ENCODE measurements around the gene RPL13. TPM values are rescaled to one million over a fixed set of nuclear protein-coding genes. Genes with fewer than 3 reads are reported as not detected.

Gene RPL13
- total RNA-seq, 4 donors from 2014 or later: 5,127 to 8,436 (median 6,104) TPM

DNA sequence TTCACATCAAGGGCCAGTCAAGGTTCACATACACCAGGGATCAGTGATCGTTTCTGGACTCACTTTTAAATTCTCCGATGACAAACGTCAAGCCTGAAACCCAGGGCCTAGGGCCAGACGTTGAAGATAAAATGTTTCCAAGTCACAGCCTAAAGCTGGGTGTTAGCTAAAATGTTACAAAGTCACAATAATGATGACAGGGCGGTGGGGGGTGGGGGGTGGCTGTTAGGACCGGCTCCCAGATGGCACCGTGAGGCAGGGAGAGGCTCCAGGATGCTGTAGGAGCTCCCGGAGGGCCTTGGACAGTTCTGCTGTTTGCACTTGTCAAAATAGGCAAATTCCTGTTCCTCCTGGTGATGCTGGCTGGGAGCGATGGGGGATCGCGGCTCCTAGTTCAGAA lies 16.4 kb upstream of the RPL13 start:
- Histone ChIP-seq H3K27me3 (no peaks in the 10 kb centered on the region), H3K9me3 (no peaks in the 10 kb centered on the region), H3K36me3 (peaks cover 44 to 48% of the 10 kb centered on the region in 2 donors), H3K4me1 (no peaks in the 10 kb centered on the region), H3K4me3 (replicated peaks in 1 of 3) (no peak overlapping the region), H3K27ac (no peak overlapping the region)
- intact Hi-C loops (cut with DNase I): no loop called here
- DNase-seq: no peak
- WGBS, 2 donors: 90 to 93% methylated on average over 11 of the region's 11 CpGs
- TF ChIP-seq POLR2A (IDR thresholded peaks at IDR 0.05) (no peak), CTCF (IDR thresholded peaks at IDR 0.05) (no peak)

DNA sequence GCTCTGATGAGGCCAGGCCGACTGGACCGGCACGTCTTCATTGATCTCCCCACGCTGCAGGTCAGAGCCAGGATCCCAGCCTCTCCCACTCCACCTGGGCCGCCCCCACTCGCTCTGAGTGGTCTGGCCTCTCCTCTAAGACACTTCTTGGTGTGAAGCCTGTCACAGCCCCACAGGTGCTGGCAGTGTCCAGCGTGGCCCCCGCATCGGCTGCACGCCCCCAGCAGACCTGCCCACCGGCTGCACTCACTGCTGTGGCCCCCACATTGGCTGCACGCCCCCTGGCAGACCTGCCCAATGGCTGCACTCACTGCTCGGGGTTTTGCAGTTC lies 15.8 kb upstream of the RPL13 start:
- intact Hi-C loops (cut with DNase I): no loop called here
- Histone ChIP-seq H3K9me3 (no peaks in the 10 kb centered on the region), H3K4me1 (no peaks in the 10 kb centered on the region), H3K36me3 (peaks cover 49 to 52% of the 10 kb centered on the region in 2 donors), H3K27ac (no peak overlapping the region), H3K27me3 (no peaks in the 10 kb centered on the region), H3K4me3 (replicated peaks in 1 of 3) (no peak overlapping the region)
- WGBS, 2 donors: 94 to 95% methylated on average over 13 of the region's 13 CpGs
- TF ChIP-seq POLR2A (IDR thresholded peaks at IDR 0.05) (no peak), CTCF (IDR thresholded peaks at IDR 0.05) (no peak)
- DNase-seq: no peak

- Histone ChIP-seq H3K27ac (no peak overlapping the region), H3K36me3 (peaks cover 50 to 52% of the 10 kb centered on the region in 2 donors), H3K9me3 (no peaks in the 10 kb centered on the region), H3K4me1 (no peaks in the 10 kb centered on the region), H3K27me3 (no peaks in the 10 kb centered on the region), H3K4me3 (replicated peaks in 1 of 3) (no peak overlapping the region)
- 93% methylated on average over 17 of the region's 17 CpGs for WGBS, 2 donors
- no peak for DNase-seq
- TF ChIP-seq POLR2A (IDR thresholded peaks at IDR 0.05): no peak
- no peak for TF ChIP-seq CTCF (IDR thresholded peaks at IDR 0.05)
- intact Hi-C loops (cut with DNase I): no loop called here
These were observed 15.2 kb upstream of the RPL13 start for GRCh38 chr16:89545044-89545830.

GRCh38 chr16:89545831-89546574 lies 14.5 kb upstream of the RPL13 start:
- no peak overlapping the region for H3K4me3 ChIP-seq (replicated peaks in 1 of 3)
- H3K36me3 ChIP-seq: peaks cover 53 to 54% of the 10 kb centered on the region in 2 donors
- no peaks in the 10 kb centered on the region for H3K9me3 ChIP-seq
- no peak for DNase-seq
- intact Hi-C loops (cut with DNase I): no loop called here
- H3K4me1 ChIP-seq: no peaks in the 10 kb centered on the region
- no peak for TF ChIP-seq CTCF (IDR thresholded peaks at IDR 0.05)
- TF ChIP-seq POLR2A (IDR thresholded peaks at IDR 0.05): no peak
- H3K27ac ChIP-seq: no peak overlapping the region
- H3K27me3 ChIP-seq: no peaks in the 10 kb centered on the region
- 92 to 95% methylated on average over 24 to 26 of the region's 26 CpGs for WGBS, 2 donors

DNA sequence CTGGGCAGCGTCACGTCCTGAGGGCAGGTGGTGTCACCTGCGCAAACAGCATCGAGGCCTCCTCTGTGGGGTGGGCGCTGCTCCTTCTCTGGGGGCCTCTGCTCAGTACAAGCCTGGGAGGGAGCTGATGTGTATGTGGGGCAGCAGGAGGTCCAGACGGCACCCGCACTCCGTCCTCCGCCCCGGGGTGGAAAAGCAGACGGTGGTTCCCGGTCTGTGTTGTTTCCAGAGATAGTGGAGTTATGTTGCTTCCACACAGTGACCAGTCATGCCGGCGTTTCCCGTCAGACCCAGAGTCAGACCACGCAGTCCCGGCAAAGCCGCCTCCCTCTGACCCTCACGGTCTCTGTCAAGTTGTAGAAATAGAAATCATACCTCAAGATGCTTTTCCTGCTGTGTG lies 13.7 kb upstream of the RPL13 start:
- Histone ChIP-seq H3K27ac (no peak overlapping the region), H3K36me3 (peaks cover 53 to 61% of the 10 kb centered on the region in 2 donors), H3K27me3 (no peaks in the 10 kb centered on the region), H3K4me1 (no peaks in the 10 kb centered on the region), H3K4me3 (replicated peaks in 1 of 3) (no peak overlapping the region), H3K9me3 (no peaks in the 10 kb centered on the region)
- TF ChIP-seq CTCF (IDR thresholded peaks at IDR 0.05): no peak
- WGBS, 2 donors: 86 to 97% methylated on average over 8 to 13 of the region's 19 CpGs
- DNase-seq: no peak
- intact Hi-C loops (cut with DNase I): no loop called here

Data from thyroid gland (tissue), 4 donors.